HCT116 (cell line): ENCODE measurements around the gene TMEM182.

Source experiments
- ATF3 ChIP-seq: IDR thresholded peaks from 2 replicates; pipeline ENCODE4 v1.6.1; 2012
- CBX3 ChIP-seq: IDR thresholded peaks from 2 replicates; pipeline ENCODE4 v1.6.1; 2012; ENCODE audit warnings: low read depth
- CTCF ChIP-seq, 3 experiments: fragments of 200-600 bp in 1 of 3; sonication (generic) in 1 of 3; IDR thresholded peaks in 2 of 3; conservative IDR thresholded peaks in 1 of 3; 2 replicates each; pipeline ENCODE4 v1.5.1; 2012 to 2017; ENCODE audit warnings: low read depth in 2 of 3, low read length in 2 of 3, antibody characterized with exemption in 1 of 3, borderline replicate concordance in 1 of 3, control low read depth in 1 of 3, mild to moderate bottlenecking in 1 of 3, mixed read lengths in 1 of 3, mixed run types in 1 of 3, moderate library complexity in 1 of 3; ENCODE audit not compliant: insufficient read depth in 1 of 3
- SP1 ChIP-seq: IDR thresholded peaks from 2 replicates; pipeline ENCODE4 v1.6.1; 2012; ENCODE audit warnings: low read depth

DNA sequence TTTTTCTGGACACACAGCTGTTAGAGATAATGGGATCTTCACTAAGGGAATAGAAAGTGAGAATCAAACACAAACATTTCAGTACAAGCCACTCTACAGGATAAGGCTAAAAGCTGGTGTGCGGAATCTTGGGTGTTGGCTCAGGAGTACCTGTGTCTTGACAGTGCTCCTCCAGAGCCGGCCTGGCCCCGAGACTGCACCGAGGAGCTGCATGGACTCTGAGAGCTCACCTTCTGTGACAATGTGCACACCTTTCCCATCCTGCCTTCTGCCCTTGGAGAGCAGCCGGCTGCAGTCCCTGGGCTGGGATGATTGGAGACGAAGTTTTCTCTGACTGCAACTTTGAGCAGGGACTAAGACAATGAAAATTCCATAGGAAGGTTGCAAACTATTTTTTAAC lies 89.1 kb downstream of the TMEM182 start:
- no peak for TF ChIP-seq CBX3
- TF ChIP-seq CTCF (IDR thresholded peaks at IDR 0.05 in 2 of 3, conservative IDR thresholded peaks at IDR 0.05 in 1 of 3; ENCODE audit: borderline replicate concordance in 1 of 3, insufficient read depth in 1 of 3, low read depth in 2 of 3, low read length in 2 of 3): no peak
- no peak for TF ChIP-seq ATF3
- no peak for TF ChIP-seq SP1
